Dedifferentiated amniotic fluid mesenchymal stem cell (primary cell): ENCODE measurements around the gene PRUNE2.
"Not testable (repeated sequence)": the region's sequence is repeated elsewhere in the genome, so short reads cannot be mapped to it uniquely, and the experiment has no call there.

Source experiments
- DNase-seq: peaks from one replicate; pipeline ENCODE4 v3.0.0-alpha.2; 2016; ENCODE audit errors: extremely low spot score

PRUNE2 gene

DNA sequence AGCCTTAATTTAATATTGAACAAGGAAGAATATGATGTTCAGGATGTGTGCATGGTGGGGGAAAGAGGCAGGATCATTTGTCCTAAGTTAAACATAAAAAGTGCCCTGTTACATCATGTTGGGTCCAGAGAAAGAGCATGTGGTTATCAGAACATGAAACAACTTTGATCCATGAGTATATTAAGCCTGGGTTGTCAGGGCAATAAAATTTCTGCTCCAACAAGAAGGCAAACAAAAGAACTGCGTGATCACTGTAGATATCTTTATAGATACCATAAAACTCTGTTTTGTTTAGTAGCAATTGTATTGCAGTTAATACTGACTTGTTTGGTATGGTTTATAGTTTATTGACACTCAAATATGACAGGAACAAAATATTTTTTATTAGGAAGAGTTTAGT, 106.4 kb downstream of the PRUNE2 start:
- DNase-seq = no peak

DNA sequence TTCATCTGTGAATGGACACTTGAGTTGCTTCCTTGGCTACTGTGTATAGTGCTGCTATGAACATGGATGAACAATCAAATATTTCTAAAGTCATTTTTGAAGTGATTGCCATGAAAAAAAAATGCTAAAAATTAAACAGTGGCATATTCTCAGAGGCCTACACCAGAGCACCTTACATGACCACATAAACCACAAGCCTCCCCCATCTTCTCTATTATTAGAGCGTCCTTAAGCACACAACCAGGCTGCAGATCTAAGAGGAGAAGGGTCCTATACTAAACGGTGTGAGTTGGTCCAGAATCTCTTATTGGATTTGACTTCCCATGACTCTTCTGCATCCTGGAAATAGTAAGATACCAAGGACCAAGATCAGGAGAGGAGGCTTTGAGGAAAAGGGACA, 107.4 kb downstream of the PRUNE2 start:
- no peak for DNase-seq

DNA sequence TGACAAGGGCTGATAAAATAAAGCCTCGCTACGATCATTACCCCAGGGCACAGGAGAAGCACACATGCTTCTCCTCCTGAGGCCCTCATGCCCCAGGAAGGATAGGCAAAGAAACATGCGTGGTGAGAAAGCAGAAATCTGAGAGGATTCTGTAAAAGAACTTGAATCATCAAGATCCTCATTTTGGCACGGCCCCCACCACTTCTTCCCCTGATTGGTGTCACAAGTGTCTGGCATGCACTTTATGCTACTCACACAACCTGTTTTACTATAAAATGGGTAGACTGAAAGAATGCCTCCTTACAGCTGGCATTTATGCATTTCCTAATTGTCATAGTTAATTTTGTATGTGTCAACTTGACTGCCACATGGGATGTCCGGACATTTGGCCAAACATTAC, 109.6 kb downstream of the PRUNE2 start:
- DNase-seq = no peak

DNA sequence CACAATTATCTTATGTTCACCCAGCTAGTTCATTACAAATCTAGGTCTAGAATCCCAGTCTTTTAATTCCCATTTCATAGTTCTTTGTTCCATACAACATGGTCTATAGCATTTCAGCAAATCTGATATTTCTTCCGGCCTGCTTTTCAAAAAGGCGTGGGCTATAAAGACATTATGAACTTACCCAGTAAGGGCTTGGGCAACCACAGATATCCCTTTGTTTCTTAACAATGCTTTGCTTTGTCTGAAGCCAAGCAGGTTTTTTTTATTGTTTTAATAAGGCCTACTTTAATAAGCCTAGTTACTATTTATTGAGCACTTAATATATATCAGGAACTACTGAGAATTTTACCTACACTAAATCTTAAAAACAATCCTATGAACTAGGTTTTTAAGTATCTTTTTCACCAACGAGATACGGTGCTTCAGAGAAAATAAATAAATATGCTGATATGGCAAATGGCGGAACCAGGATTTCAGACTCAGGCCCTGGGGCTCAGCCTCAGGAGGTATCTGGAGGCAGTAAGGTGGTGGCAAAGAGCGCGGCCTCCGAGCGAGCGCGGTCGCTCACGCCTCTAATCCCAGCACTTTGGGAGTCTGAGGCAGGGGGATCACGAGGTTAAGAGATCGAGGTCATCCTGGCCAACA, 112.0 kb downstream of the PRUNE2 start:
- no peak for DNase-seq

DNA sequence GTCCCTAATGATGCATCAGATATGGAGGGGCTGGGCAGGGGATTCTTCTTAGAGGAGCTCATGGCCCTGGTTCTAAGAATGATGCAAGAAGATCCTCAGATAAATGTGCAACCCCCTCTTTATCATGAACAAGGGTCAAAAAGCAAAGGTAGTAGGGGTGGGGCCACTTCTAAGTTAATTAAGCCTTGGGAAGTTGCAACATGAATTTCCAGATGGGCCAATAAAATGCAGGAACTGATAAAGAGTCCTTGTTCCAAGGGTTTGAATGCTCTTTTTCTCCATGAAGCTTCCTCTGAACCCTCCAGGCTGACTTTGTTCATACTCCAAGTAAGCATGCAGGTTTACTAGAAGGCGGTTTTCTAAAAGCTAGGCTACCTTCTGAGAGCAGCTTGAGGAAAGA, 116.1 kb downstream of the PRUNE2 start:
- DNase-seq = no peak

DNA sequence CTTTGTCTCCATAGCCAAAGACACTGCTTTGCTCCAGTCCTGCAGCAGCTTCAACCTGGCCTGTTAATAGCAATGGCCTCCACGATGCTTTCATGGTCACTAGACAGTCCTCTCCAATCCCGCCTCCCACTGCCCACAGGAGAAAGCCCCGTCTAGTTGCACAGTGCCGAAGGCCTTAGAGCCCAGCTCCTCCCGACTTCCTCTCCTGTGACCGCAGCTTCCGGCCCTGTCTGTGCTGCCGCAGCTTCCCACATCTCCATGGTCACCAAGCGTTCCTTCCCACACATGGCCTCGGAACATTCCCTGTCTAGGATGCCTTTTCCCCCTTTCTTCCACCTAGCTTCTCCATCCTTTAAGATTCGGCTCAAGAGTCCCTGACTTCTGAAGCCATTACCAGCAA, 118.2 kb downstream of the PRUNE2 start:
- no peak for DNase-seq

DNA sequence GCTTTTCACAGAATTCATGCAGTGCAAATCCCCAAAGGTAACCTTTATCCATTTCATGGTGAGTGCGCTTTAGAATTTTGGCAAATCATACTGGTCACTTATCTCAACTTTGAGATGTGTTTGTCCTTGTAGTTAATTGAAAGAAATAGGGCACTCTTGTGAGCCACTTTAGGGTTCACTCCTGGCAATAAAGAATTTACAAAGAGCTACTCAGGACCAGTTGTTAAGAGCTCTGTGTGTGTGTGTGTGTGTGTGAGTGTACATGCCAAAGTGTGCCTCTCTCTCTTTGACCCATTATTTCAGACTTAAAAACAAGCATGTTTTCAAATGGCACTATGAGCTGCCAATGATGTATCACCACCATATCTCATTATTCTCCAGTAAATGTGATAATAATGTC, 120.4 kb downstream of the PRUNE2 start:
- no peak for DNase-seq

DNA sequence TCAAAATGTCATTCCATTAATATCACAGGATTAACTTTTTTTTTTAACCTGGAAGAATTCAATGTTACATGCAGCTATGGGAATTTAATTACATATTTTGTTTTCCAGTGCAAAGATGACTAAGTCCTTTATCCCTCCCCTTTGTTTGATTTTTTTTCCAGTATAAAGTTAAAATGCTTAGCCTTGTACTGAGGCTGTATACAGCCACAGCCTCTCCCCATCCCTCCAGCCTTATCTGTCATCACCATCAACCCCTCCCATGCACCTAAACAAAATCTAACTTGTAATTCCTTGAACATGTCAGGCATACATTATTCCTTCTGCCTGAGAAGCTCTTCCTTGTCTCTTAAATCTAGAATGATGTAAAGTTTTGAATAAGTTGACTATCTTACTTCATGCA, 121.0 kb downstream of the PRUNE2 start:
- no peak for DNase-seq

DNA sequence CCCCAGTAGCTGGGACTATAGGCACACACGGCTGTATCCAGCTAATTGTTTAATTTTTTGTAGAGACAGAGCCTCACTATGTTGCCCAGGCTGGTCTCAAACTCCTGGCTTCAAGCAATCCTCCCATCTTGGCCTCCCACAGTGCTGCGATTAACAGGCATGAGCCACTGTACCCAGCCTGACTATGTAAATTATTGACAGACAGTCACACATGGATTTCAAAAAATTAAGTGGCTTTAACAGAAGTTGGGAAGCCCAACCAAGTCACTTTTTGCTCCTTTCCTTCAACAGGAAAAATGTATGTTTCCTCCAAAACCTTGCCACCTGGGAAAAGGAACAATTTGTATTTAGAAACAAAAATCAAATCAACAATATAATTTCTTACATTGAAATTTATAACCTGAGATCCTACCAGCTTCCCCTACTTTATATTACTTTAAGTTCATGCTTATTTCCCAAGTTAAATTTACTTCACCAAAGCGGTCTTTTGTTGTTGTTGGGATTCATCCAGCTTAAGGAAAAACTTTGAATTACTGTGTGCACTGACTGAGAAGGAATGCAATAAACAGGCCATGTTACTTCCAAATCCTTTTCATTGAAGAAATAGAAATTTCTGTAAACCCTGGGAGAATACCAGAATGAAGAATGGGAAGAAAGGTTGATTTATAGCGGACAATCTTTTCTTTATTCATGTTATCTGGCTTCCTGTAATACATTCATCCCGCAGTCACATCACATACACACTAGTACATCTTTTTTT, 133.0 kb downstream of the PRUNE2 start:
- peak; percentile 28 for DNase-seq

DNA sequence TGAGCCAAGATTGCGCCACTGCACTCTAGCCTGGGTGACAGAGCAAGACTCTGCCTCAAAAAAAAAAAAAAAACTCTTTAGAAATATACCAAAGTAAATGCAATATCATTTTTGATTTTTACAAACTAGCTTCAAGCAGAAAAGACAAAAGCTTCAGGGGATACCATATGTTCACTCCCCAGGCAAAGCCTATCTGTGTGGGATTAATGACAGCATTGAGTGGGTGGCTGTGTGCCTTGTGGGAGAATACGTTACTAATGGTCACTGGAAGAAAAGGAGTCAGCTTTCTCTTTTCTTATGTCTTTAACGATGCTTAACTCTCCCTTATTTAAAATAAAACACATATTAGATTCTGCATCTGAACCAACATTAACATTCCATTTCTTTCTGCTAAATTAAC, 139.8 kb downstream of the PRUNE2 start:
- no peak for DNase-seq

DNA sequence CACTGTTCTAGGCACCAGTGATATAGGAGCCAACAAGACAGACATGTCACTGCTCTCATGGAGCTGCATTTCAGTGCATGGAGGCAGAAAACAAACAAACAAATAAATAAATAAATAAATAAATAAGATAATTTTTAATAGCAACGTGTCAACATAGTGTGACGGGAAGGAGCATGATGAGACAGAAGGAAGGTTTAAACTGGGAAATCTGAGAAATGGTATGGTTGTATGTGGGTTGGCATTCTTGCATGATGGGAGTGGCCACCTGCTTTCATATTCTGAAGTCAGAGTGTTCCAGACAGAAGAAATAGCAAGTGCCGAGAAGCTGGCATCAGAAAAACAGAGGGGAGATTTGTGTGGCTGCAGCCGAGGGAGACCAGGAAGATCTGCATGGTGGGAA, 141.8 kb downstream of the PRUNE2 start, which contains the start of gene PCA3:
Gene PCA3, plus strand, starts transcription at position 301 of the 400 bp plus-strand sequence.
- DNase-seq = no peak

DNA sequence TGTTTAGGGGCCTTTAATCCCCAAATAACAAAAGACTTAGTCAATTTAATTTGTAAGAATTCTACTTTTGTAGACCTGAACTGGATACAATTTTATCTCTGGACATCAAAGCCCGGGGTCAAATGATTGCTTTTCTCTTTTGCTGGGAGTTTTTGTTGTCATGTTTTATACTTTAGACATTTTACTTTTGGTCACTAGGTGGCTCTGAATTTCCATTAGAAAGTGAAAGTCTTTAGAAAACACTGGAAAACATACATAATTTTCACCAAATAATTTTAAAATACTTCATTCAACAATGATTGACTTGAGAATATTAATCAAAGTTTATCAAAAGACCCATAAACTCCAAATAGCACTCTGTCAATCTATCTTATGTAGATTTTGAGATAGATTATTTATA, 144.5 kb downstream of the PRUNE2 start:
- no peak for DNase-seq

DNA sequence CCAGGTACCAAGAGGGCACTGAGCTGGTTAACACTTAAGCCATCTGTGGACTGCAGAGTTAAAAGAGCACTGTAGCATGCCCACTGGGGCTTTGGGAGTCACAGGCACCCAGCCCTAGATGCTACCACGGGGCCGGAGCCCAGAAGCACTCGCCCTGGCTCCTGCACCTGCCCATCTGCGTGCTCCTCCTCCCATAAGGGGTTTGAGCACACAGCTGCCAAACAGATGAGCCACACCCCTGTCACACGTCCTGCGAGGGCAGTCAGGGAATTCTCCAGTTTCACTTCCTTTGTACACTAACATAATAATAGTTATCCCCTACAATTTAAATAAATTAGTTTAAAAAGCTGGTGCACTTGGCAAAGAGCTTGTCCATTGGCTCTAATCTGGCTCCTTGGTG, 146.2 kb downstream of the PRUNE2 start:
- no peak for DNase-seq

DNA sequence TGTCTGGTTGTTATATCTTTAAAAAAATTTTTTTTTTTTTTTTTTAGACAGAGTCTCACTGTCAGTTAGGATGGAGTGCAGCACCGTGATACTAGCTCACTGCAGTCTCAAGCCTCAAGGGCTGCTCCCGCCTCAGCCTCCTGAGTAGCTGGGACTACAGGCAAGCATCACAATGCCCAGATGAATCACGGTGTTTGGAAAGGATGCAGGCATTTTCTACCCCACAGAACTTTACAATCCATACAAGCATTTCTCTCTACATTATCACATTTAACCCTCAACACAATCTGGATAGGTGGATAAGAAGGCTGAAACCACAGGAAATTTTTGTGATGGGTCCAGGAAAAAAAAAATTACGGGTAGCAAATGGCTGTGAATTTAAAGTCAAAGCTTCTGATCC, 147.4 kb downstream of the PRUNE2 start:
- DNase-seq = no peak

DNA sequence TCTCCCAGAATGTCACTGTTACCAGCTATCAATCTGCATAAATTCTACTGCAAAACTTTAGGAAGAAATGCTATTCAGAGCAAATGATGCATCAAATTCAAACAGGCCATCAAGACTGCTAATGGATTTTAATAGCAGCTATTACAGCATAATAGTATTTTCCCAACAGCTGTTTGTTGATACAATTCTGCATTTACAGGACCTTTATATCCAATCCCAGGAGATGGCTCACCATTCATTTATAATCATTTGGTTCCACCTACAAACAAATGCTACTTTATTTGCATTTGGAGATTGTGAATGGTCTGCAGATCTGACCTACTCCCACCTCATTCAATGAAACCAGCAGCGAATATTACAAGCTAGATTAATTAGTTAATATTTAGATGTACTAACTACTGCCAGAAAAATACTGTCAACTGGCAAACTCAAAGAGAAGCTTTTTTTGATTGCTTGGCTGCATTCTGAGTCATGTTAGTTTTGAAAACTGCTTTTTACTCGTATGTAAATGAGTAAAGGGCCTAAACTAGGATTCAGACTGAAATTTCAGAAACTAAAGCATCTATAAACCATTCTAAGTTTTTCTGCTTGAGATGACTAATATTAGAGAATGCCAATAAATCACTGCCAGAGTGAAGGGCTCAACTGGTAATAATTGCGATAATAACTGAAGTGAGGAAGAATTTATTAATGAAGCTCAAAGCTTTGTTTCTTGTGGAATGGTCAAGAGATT, 148.8 kb downstream of the PRUNE2 start:
- DNase-seq = no peak

DNA sequence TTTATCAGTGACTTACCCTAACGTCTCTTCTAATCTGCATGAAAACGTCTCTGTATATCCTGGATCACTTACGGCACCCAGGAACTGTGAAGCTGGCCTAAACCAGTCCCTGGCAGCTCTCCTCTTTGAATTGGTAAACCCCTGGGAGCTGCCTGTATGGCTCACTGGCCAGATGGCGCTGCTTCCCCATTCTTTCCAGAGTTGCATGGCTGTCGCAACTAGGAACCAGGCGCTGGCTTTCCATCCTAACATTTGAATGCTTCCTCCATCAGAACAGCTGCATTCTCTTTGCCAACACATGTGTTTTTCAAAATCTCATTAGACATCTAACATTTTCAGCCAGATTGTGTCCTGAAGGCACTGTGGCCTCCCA, 149.7 kb downstream of the PRUNE2 start:
- no peak for DNase-seq

DNA sequence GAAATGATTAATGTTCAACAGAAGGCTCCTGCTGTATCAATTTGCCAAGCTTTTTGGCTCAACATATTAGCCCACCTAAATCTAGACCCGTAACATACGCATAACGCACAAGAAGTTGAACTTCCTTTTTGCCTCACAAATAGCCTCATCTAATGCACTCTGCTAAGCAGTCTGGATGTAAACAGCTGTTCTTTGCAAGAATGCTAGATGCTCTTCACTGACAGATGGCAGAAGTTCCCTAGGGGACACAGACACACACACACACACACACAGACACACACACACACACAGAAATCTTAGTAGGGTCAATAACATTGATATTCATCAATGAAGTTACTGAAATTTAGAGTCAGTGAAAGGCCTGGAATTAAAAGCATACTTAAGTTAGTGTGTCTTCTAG, 154.9 kb downstream of the PRUNE2 start:
- DNase-seq = no peak

DNA sequence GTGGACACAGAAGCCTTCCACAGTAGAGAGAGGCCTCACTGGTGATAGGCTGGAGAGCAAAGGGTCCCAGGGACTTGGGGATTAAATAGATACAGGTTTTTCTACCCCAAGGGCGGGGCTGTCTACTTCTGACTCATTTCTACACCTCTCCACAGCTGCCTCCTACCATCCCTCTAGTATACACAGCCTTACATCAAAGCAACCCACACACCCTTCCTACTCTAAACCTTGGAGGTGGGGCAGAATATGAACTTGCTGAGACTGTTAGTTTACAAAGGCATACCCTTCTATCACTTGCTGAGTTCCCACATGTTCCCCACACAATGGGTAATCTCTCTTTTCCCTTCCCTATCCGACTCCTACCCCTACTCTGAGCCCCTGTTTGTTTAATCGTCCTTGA, 161.6 kb downstream of the PRUNE2 start:
- DNase-seq = no peak

DNA sequence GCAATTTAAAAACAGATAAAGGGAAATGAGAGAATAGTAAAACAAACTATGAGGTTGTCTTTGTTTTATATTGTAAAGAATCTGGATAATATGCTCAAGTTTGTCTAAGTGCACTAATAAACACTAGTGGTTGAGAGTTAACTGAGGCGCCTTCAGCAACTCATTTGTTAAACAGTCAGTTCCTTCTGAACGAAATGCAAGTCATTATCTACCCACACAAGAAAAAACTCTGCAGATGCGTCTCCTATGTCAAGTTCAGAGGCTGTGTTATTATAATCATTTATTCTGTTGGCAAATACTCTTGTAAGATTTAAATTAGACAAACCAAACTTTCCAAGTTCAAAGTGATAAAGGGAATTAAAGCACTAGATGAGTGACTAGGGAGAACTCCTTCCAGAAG, 162.0 kb downstream of the PRUNE2 start:
- DNase-seq = no peak

DNA sequence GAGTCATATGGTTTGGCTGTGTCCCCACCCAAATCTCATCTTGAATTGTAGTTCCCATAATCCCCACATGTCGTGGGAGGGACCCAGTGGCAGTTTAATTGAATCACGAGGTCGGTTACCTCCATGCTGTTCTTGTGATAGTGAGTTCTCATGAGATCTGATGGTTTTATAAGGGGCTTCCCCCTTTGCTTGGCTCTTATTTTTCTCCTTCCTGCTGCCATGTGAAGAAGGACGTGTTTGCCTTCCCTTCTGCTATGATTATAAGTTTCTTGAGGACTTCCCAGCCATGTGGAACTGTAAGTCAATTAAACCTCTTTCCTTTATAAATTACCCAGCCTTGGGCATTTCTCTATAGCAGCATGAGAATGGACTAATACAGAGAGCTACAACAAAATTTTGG, 163.0 kb downstream of the PRUNE2 start:
- DNase-seq = not testable (repeated sequence)

DNA sequence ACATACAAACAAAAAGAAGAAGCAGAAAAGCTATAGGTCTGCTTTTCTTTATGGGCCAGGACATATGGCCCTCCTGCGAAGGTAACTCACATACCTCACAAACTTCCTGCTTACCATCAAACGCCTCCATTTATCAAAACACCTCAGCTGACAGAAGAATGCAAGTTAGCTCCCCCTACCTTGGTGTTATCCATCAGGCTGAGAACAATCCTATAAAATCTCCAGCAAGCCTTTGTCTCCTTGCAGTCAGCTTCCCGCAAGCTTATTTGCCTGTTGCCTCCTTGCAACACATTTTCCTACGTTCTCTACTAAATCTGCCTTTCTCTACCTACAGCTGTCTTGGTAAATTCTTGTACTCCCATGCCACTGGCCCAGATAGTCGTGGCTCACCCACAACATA, 164.4 kb downstream of the PRUNE2 start:
- no peak for DNase-seq

DNA sequence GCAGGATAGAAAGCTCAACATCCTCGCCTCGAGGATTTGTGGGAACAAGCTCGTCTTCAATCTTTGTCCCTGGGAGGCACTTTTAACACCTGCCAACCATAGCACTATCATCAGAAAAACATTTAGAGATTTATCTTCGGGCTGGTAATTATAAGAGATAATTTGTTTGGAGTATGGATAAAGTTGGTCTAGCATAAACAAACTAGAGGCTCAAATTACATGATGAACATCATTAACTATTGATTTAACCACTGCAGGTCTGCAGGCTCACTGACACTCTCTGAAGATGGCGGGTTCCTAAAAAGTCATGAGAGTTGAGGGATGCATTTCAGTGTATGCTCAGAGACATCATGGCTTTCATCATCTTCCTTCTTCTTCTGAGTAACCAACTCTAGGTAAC, 167.5 kb downstream of the PRUNE2 start:
- DNase-seq = no peak
